ENCODE data around the gene POU3F3. TPM values are rescaled to one million over a fixed set of nuclear protein-coding genes. Genes with fewer than 3 reads are reported as not detected.

The POU3F3 gene
- total RNA-seq, 1 donor from 2014 or later = not detected

- ATAC-seq = no peak
- intact Hi-C loops (cut with DNase I) = no loop called here
- no peak for DNase-seq (ENCODE audit: missing footprints)
Observed at GRCh38 chr2:104889960-104890684, 36.2 kb downstream of the POU3F3 start.

- intact Hi-C loops (cut with DNase I) = no loop called here
- no peak for DNase-seq (ENCODE audit: missing footprints)
- no peak for ATAC-seq
Observed at GRCh38 chr2:104890685-104891069, 36.8 kb downstream of the POU3F3 start.

GRCh38 chr2:104891145-104891544, 37.2 kb downstream of the POU3F3 start:
- intact Hi-C loops (cut with DNase I) = no loop called here
- ATAC-seq (no peak), DNase-seq (ENCODE audit: missing footprints) (no peak)

GRCh38 chr2:104896446-104896845, 42.5 kb downstream of the POU3F3 start:
- ATAC-seq (no peak), DNase-seq (ENCODE audit: missing footprints) (no peak)
- intact Hi-C loops (cut with DNase I) = no loop called here

- DNase-seq (ENCODE audit: missing footprints) (no peak), ATAC-seq (no peak)
- intact Hi-C loops (cut with DNase I) = no loop called here
Observed at GRCh38 chr2:104897515-104898184, 43.7 kb downstream of the POU3F3 start.

GRCh38 chr2:104900608-104901007, 46.7 kb downstream of the POU3F3 start:
- intact Hi-C loops (cut with DNase I) = no loop called here
- ATAC-seq (no peak), DNase-seq (ENCODE audit: missing footprints) (no peak)

GRCh38 chr2:104901037-104901881, 47.3 kb downstream of the POU3F3 start:
- ATAC-seq (no peak), DNase-seq (ENCODE audit: missing footprints) (no peak)
- intact Hi-C loops (cut with DNase I) = no loop called here

GRCh38 chr2:104902317-104902716, 48.4 kb downstream of the POU3F3 start:
- ATAC-seq = no peak
- DNase-seq (ENCODE audit: missing footprints) = no peak
- intact Hi-C loops (cut with DNase I) = no loop called here

Other genes with a start within 250 kb of the POU3F3 start
- gene MRPS9, start 184.0 kb downstream of the POU3F3 start, total RNA-seq = 70.3 TPM